Neuron (in vitro differentiated cells): ENCODE measurements around the gene CHCHD5.
"Not testable (repeated sequence)": the region's sequence is repeated elsewhere in the genome, so short reads cannot be mapped to it uniquely, and the experiment has no call there.

ENCODE experiments used
- H2AFZ ChIP-seq: one replicate; pipeline ENCODE4 v1.6.1; 2013; ENCODE audit warnings: low read depth, mild to moderate bottlenecking, inconsistent platforms, low read length, moderate library complexity
- H3K27me3 ChIP-seq: one replicate; pipeline ENCODE4 v1.6.1; 2013; ENCODE audit warnings: low read length; ENCODE audit not compliant: insufficient read depth
- H3K36me3 ChIP-seq: one replicate; pipeline ENCODE4 v1.6.1; 2013; ENCODE audit warnings: low read length; ENCODE audit not compliant: insufficient read depth
- H3K4me1 ChIP-seq: one replicate; pipeline ENCODE4 v1.6.1; 2013; ENCODE audit warnings: low read length; ENCODE audit not compliant: insufficient read depth
- H3K4me3 ChIP-seq: 2 replicates; pipeline ENCODE4 v1.5.1; 2013; ENCODE audit warnings: mild to moderate bottlenecking, low read length, moderate library complexity
- H3K9me3 ChIP-seq: one replicate; pipeline ENCODE4 v1.6.1; 2013; ENCODE audit warnings: low read length

Gene CHCHD5

DNA sequence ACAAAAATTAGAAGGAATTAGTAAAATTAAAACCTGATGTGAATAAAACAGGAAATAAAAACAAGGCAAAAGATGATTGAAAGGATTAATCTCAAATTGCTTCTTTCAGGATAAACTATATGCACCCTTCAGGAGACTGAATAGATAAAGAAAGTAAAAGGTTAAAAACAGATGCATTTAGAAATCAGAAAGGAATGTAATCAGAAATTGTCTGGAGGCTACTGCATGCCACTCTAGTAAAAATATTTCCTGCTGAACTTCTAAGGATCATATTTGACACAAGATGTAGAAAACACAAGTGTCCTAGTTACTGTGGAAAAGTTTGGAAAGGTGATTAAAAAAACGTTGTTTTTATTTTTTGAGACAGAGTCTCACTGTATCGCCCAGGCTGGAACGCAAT lies 16.2 kb downstream of the CHCHD5 start:
- Histone ChIP-seq H3K36me3 (no peaks in the 10 kb centered on the region), H3K27me3 (no peaks in the 10 kb centered on the region), H3K9me3 (peaks cover 2% of the 10 kb centered on the region), H2AFZ (no peak overlapping the region), H3K4me1 (no peaks in the 10 kb centered on the region), H3K4me3 (no peak overlapping the region)

- no peaks in the 10 kb centered on the region for H3K4me1 ChIP-seq
- H3K4me3 ChIP-seq, result no peak overlapping the region
- H2AFZ ChIP-seq, result no peak overlapping the region
- no peaks in the 10 kb centered on the region for H3K27me3 ChIP-seq
- no peaks in the 10 kb centered on the region for H3K36me3 ChIP-seq
- peaks cover 2% of the 10 kb centered on the region for H3K9me3 ChIP-seq
These were observed 17.3 kb downstream of the CHCHD5 start for GRCh38 chr2:112601754-112602153.

DNA sequence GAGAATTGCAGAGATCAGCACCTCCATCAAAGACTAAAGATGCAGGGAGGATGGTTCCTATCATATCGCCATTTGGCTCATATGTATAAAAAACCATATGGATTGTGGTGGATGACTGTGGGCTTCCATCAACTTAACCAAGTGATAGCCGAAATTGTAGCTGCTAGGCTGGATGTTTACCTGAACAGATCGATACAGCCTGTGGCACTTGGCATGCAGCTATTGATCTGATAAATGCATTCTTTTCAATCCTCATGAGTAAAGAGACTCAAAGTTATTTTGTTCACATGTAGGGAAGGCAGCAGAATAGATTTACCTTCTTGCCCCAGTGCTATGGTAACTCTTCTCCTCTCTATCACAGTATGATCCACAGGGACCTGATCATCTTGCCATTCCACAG lies 18.5 kb downstream of the CHCHD5 start:
- H3K27me3 ChIP-seq, result no peaks in the 10 kb centered on the region
- no peaks in the 10 kb centered on the region for H3K9me3 ChIP-seq
- no peaks in the 10 kb centered on the region for H3K36me3 ChIP-seq
- H3K4me3 ChIP-seq, result no peak overlapping the region
- no peaks in the 10 kb centered on the region for H3K4me1 ChIP-seq
- H2AFZ ChIP-seq, result no peak overlapping the region

DNA sequence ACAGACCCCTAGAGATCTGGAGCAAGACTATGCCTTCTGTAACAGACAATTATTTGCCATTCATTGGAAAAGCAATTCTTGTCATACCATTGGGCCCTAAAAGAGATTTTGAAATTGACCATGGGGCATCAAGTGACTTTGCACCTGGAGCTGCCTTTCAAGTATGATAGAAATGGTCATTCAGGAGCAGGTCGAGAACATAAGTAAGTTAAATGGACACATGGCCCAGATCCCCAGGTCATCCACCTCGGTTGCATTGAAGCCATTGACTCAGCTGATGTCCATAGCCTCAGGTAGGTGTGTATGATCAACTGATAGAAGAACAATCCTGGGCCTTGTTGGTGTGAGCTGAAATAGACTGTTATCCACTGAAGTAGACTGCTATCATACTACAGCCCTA lies 19.3 kb downstream of the CHCHD5 start:
- Histone ChIP-seq H3K36me3 (no peaks in the 10 kb centered on the region), H3K4me3 (no peak overlapping the region), H3K9me3 (no peaks in the 10 kb centered on the region), H3K4me1 (no peaks in the 10 kb centered on the region), H3K27me3 (no peaks in the 10 kb centered on the region), H2AFZ (no peak overlapping the region)

- Histone ChIP-seq H3K4me3 (no peak overlapping the region), H2AFZ (no peak overlapping the region), H3K9me3 (no peaks in the 10 kb centered on the region), H3K4me1 (no peaks in the 10 kb centered on the region), H3K27me3 (no peaks in the 10 kb centered on the region), H3K36me3 (no peaks in the 10 kb centered on the region)
These were observed 20.5 kb downstream of the CHCHD5 start for GRCh38 chr2:112604952-112605351.

- Histone ChIP-seq H3K4me3 (no peak overlapping the region), H3K9me3 (no peaks in the 10 kb centered on the region), H3K4me1 (no peaks in the 10 kb centered on the region), H3K27me3 (no peaks in the 10 kb centered on the region), H2AFZ (no peak overlapping the region), H3K36me3 (no peaks in the 10 kb centered on the region)
These were observed 21.5 kb downstream of the CHCHD5 start for GRCh38 chr2:112605926-112606325.

- Histone ChIP-seq H3K4me3 (no peak overlapping the region), H3K4me1 (no peaks in the 10 kb centered on the region), H3K36me3 (no peaks in the 10 kb centered on the region), H3K27me3 (no peaks in the 10 kb centered on the region), H2AFZ (no peak overlapping the region), H3K9me3 (no peaks in the 10 kb centered on the region)
These were observed 22.1 kb downstream of the CHCHD5 start for GRCh38 chr2:112606547-112606946.

- Histone ChIP-seq H3K4me1 (no peaks in the 10 kb centered on the region), H3K4me3 (no peak overlapping the region), H3K27me3 (no peaks in the 10 kb centered on the region), H3K9me3 (no peaks in the 10 kb centered on the region), H3K36me3 (no peaks in the 10 kb centered on the region), H2AFZ (no peak overlapping the region)
These were observed 23.4 kb downstream of the CHCHD5 start for GRCh38 chr2:112607680-112608438.

GRCh38 chr2:112609320-112609719 lies 24.9 kb downstream of the CHCHD5 start:
- not testable (repeated sequence) for H3K4me3 ChIP-seq, H3K4me1 ChIP-seq, H3K9me3 ChIP-seq, H3K27me3 ChIP-seq, H2AFZ ChIP-seq, H3K36me3 ChIP-seq

GRCh38 chr2:112612283-112612682 lies 27.9 kb downstream of the CHCHD5 start:
- not testable (repeated sequence) for H3K36me3 ChIP-seq, H3K4me1 ChIP-seq, H2AFZ ChIP-seq, H3K27me3 ChIP-seq, H3K9me3 ChIP-seq, H3K4me3 ChIP-seq

GRCh38 chr2:112614201-112614840 lies 29.9 kb downstream of the CHCHD5 start:
- H3K36me3 ChIP-seq, result peaks cover 7% of the 10 kb centered on the region
- no peak overlapping the region for H2AFZ ChIP-seq
- no peak overlapping the region for H3K4me3 ChIP-seq
- no peaks in the 10 kb centered on the region for H3K9me3 ChIP-seq
- no peaks in the 10 kb centered on the region for H3K27me3 ChIP-seq
- H3K4me1 ChIP-seq, result no peaks in the 10 kb centered on the region

GRCh38 chr2:112615051-112615450 lies 30.6 kb downstream of the CHCHD5 start:
- Histone ChIP-seq H3K27me3 (no peaks in the 10 kb centered on the region), H3K36me3 (peaks cover 7% of the 10 kb centered on the region), H3K4me3 (no peak overlapping the region), H3K4me1 (no peaks in the 10 kb centered on the region), H3K9me3 (no peaks in the 10 kb centered on the region), H2AFZ (no peak overlapping the region)

- H3K27me3 ChIP-seq, result not testable (repeated sequence)
These were observed 31.4 kb downstream of the CHCHD5 start for GRCh38 chr2:112615798-112616197.

DNA sequence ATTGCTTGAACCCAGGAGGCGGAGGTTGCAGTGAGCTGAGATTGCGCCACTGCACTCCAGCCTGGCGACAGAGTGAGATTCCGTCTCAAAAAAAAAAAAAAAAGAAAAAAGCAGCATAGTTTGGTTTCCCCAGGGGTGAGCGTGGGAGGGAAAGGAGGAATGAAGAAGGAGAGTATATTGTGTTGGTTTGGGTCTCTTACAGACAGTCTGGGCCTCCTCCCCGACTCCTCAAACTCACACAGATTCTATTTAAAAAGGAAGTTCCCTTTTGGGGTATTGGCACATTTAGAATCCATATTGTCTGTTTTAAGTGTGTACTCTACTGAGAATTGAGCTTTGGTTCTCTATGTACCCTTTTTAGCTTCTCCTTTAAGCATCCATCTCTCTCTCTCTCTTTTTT lies 34.0 kb downstream of the CHCHD5 start:
- Histone ChIP-seq H3K4me3 (no peak overlapping the region), H3K9me3 (no peaks in the 10 kb centered on the region), H2AFZ (no peak overlapping the region), H3K27me3 (no peaks in the 10 kb centered on the region), H3K36me3 (peaks cover 7% of the 10 kb centered on the region), H3K4me1 (no peaks in the 10 kb centered on the region)

More at GRCh38 chr2:112615798-112616197, 31.4 kb downstream of the CHCHD5 start:
- H3K4me1 ChIP-seq, H3K36me3 ChIP-seq, H3K4me3 ChIP-seq, H3K9me3 ChIP-seq, H2AFZ ChIP-seq: not testable (repeated sequence)
